HG02938 (cell line): ENCODE results near the gene ATRIP.
"Not testable (repeated sequence)": the region's sequence is repeated elsewhere in the genome, so short reads cannot be mapped to it uniquely, and the experiment has no call there.

Source experiments
- ATAC-seq: cut with Tn5 transposase; IDR thresholded peaks from one replicate; pipeline ENCODE4 v1.9.1; 2021; ENCODE audit warnings: mild to moderate bottlenecking, moderate library complexity; ENCODE audit not compliant: unreplicated experiment

The ATRIP gene

DNA sequence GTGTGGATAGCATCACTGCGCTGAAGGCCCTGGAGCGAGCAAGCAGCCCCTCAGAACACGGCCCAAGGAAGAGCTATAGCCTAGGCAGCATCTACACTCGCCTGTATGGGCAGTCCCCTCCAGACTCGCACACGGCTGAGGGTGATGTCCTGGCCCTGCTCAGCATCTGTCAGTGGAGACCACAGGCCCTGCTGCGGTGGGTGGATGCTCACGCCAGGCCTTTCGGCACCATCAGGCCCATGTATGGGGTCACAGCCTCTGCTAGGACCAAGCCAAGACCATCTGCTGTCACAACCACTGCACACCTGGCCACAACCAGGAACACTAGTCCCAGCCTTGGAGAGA lies 20.5 kb downstream of the ATRIP start:
- no peak for ATAC-seq

DNA sequence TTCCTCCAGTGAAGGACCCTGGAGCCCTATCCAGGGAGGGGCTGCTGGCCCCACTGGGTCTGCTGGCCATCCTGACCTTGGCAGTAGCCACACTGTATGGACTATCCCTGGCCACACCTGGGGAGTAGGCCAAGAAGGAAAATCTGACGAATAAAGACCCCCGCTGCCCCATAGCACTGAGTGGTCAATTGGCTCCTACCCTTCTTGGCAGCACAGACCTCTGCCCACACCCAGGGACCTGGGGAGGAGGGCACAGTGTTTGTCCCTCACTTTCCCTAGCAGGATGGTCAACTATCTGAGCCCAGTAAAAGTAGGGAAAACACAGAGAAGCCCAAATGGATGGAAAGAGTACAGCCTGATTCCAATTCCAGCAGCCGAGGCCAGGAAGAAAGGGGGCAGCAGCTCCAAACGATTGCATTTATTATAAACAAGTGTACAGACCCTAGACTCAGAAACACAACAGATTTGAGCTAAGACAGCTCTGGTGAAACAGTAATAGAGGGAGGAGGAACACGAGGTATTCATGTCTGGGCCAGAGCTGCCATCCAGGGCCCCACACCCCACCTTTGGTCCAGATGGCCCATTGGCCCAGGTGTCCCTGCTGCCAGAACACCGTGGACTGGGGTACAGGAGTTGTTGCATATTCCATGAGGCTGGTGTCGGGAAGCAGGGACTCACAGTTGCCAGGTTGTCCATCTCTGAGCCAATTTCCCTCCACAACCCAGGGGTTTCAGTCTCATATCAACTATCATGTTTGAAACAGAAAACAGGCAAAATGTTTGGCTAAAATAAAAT lies 21.1 kb downstream of the ATRIP start:
- ATAC-seq = no peak

DNA sequence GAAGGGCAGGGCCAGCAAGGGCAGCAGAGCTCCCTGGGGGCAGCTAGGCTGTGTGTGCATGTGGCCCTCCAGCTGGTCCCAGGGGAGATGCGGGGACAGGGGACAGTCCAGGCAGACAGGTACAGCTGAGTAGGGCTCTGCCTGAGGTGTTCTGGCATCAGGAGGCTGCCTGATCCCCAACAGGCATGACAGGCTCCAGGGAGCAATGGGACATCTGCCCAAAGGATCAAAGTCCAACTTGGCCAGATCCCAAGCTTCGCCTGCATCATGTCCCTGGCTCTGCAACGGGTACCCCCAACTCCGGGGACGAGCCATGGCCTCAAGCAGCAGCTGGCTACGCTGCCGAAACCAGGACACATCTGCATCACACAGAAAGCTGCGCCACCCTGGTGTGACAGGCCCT lies 21.8 kb downstream of the ATRIP start:
- ATAC-seq = no peak

DNA sequence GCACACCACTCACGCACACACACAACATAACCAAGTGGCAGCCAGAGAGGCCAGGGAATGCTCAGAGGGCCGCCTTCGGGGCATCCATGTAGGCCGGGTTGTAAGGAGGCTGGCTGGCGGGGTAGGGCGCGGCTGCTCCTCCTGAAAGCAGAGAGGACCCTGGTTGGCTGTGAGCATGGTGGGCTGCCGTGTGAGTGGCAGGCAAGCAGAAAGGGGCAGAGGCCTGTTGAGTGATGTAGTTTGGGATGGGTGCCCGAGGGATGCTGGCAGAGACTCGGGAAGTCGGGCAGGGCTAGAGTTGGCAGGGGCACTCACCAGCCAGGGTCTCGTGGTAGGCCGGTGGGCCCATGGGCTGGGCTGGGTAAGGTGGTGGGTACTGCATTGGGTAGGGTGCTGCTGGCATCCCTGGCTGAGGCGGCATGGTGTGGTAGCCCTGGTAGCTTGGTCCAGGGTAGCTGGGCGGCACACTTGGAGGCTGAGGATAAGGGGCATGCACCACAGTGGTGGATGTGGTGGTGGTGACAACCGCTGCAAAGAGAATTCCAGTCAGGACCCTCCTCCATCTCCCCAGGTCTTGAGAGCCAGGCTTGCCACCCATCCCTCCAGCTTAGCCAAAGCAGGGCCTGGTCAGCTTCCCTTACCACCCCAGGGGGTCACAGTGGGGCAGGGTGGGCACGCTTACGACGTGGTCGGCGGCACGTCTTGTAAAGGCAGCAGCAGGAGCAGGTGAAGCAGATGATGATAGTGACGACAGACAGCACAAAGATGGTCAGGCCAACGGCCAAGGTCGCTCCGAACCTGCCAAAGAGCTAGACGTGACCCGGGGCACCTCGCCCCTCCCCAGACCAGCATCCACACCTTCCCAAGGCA lies 22.7 kb downstream of the ATRIP start:
- ATAC-seq = no peak

DNA sequence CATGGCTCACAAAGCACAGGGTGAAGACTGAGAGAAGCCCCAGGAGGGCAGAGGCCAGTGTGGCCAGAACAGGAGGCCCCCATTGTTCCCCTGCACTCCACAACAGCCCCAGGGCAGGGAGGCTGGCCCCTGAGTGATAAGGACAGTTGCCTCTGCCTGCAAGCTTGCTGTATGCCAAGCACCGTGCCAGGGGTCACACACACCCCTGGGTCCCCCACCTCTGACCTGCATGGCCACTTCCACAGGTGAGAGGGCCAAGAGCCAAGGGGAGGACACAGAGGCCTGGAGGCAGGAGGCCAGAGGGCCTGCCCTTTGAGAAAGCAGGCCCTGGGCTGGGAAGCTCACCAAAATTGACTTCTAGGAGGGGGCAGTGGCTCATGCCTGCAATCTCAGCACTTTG lies 23.7 kb downstream of the ATRIP start:
- no peak for ATAC-seq

DNA sequence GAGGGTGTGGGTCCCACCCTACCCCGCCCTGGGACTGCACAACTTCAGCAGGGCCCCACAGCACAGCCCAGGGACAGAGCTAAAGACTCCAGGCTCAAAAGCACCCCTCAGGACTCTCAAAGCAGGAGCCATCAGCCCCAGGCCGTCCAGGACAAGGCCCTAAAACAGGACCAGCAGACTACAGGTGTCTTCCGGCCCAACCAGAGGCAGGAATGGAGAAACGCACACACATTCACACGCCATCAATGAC lies 26.1 kb downstream of the ATRIP start:
- no peak for ATAC-seq

DNA sequence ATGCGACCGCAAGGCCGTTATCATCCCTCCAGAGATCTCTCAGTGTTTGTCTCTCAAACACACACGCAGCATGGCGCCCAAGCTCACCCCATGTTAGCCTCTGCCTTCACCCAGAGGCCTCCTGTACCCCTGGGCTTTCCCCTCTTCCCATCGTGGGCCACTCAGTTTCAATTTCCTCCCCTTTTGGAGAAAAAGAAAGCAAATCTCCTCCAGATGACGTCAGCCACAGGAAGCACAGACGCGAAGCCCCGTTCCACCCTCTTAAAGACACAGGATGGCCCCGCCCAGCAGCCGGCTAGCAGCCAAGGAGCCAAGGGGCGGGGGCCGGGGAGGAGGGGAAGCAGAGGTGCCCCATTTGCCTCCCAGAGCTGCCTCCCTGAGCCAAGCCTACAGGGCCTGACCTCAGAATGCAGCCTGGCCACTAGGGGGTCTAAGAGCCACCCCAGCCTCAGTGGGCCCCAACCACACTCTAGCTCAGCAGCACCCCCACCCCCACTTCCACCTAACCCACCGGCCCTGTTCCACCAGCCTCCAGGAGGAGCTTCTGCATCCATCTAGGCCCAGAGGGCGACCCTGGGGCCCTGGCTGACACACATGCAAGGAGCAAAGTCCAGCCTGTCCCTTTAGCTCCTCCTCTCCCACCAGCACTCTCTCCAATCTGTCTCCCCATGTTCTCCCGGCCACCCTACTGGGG lies 26.5 kb downstream of the ATRIP start:
- ATAC-seq = peak; percentile 84

DNA sequence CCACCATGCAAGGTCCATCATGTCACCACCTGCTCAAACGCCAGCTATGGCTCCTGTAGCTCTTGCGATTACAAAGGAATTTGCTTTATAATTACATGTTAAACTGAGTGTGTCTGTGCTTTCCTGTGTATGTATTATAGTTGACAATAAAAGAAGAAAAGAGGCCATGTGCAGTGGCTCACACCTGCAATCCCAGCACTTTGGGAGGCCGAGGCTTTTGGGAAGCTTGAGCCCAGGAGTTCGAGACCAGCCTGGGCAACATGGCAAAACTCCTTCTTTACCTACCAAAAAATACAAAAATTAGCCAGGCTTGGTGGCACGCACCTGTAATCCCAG lies 27.0 kb downstream of the ATRIP start:
- ATAC-seq = no peak

DNA sequence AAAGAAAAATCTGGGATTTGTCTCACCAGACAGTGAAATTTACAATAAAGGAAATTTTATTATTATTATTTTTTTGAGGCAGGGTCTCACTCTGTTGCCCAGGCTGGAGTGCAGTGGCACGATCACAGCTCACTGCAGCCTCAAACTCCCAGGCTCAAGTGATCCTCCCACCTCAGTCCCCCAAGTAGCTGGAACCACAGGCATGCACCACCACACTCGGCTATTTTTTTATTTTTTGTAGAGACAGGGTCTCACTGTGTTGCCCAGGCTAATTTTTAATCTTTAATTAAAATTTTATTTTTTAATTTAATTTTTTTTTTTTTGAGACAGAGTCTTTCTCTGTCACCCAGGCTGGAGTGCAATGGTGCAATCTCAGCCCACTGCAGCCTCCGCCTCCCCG lies 27.5 kb downstream of the ATRIP start:
- not testable (repeated sequence) for ATAC-seq

DNA sequence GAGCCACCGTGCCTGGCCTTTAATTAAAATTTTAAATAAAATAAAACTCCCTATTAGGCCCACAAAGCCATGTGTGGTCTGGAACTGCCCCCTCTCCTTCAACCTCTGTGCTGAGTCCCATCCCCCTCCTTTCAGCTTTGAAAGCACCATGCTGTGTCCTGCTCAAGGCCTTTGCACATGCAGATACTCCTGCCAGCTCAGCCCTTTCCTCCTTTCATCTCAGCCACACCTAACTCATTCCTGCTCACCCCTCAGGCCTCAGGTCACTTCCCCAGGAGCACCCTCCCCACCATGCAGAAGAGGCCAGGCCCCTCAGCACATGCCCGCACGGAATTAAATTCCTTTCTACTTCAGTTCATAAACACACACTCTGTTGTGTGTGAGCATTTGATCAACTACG lies 28.1 kb downstream of the ATRIP start:
- ATAC-seq = no peak

DNA sequence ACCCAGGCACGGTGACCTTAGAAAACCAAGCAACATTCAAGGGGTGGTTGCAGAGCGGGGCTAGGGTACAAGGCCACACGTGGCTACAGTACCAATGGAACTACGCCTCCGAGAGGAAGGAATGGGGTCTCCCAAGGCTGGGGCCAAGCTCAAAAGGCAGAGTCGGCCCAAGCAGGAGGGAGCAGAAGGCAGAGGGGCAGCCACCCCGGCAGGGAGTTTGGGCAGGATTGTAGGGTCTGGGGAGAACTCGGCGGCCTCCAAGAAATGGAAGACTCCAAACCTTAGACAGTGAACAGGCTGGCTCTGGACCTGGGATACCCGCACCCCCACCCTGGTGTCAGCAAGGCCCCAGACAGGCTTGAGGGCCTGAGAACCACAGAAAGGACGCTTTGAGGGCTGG lies 28.7 kb downstream of the ATRIP start:
- ATAC-seq = no peak

DNA sequence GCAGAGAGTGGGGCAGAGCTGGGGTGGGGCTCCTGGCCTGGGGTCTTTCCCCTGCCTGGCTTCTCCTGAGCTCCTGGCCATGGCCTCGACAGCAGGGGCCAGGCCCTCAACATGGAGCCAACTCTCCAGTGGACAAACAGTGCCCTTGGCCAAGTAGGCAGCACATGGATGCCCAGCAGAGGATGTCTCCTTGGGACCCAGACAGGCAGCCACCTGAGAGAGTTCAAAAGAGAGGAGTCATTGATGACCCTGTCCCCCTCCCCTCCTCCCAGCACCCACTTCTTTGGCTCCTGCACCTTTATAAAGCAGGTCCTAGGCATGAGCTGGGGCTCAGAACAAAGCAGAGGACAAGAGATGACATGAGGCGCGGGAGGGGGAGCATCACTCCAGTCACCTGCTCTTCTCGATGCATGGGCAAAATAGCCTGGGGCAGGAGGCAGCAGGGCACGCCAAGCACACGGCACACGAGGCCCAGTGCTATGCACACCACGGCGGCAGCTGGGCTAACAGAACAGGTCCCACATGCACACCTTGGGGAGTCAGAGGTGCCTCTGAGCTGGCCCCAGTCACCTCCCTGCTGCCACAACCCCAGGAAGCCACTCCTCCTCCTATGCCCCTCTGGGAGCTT lies 30.0 kb downstream of the ATRIP start:
- ATAC-seq = no peak

DNA sequence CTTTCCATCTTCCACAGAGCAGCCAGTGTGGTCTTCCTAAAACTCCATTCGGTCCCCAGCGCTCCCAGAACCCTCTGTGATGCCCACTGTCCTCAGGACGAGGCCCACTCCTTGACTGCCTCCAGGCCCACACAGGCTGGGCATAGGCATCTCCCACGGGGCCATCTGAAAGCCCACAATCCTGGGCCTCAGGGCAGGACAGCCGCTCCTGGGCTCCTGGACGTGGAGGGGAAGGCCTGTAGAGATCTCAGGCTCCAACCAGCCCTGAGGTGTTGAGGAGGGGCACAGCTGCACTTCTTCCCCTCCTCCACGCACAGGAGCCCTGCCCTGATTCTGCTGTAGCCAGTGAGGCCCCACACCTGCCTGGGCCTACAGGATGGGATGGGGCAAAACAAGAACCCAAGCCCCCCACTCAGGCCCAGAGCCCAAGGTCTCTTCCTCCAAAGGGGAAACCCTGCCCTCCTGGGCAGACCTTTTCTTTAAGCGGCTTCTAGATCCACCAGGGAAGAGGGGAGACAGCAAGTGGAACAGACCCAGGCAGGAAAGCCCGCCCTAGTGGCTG lies 31.5 kb downstream of the ATRIP start:
- no peak for ATAC-seq

DNA sequence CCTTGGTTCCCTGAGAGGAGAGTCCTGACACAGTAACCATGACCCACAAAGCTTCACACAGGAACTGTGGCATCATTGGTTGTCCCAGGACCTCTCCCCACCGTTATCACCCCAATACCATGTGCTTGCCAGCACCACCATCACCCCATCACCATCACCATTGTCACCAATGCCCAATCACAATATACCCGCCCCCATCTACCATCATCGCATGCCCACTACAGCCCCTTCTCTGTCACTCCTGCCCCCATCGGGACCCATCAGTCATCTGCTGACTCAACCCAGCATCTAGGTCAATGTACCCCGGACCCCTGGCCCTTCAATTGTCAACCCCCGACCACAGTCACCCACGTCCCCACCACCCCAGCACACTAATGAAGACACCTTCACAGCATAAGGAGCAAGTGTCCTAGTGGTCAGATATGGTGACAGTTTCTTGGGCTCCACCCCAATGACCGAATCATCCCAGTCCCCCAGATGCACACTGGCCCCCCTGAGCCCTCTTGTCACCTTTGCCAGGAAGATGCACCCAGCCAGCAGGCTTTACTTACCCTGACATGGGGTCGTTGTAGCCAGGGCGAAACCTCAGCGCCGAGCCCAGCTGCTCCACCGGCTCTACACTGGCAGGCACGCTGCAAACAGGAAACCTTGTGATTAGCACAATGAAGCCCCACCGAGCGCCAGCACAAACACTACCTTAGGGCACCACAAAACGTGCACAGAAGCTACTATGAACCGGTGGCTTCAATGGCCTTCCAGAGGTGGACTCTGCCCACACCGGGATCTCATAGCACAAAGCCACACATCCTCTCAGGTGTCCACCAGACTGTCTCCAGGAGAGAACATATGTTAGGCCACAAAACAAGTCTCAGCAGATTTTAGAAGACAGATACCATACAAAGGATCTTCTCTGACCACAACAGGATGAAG lies 32.4 kb downstream of the ATRIP start:
- no peak for ATAC-seq

DNA sequence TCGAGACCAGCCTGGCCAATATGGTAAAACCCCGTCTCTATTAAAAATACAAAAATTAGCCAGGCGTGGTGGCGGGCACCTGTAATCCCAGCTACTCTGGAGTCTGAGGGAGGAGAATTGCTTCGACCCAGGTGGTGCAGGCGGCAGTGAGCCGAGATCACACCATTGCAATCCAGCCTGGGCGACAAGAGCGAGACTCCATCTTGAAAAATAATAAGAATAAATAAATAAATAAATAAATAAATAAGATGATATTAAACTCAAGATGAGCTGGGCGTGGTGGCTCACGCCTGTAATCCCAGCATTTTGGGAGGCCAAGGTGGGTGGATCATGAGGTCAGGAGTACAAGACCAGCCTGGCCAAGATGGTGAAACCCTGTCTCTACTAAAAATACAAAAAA lies 34.4 kb downstream of the ATRIP start:
- not testable (repeated sequence) for ATAC-seq

DNA sequence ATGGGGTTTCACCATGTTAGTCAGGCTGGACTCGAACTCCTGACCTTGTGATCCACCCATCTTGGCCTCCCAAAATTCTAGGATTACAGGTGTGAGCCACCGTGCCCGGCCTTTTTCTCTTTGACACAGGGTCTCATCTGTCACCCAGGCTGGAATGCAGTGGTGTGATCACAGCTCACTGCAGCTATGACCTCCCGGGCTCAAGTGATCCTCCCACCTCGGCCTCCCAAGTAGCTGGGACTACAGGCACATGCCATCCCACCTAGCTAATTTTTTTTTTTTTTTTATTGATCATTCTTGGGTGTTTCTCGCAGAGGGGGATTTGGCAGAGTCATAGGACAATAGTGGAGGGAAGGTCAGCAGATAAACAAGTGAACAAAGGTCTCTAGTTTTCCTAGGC lies 36.3 kb downstream of the ATRIP start:
- not testable (repeated sequence) for ATAC-seq

DNA sequence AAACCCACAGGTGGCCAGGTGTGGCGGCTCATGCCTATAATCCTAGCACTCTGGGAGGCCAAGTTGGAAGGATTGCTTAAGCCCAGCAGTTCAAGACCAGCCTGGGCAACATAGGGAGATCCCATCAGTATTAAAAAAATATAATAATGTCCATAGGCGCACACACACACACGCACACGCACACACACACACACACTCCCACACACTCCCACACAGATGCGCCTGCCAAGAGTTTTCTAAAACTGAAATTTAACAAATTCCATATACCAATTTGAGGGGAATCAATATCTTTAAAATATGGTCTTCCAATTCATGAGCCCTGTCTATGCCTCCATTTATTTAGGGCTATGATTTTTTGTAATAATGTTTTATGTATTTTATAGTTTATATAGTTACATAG lies 40.4 kb downstream of the ATRIP start:
- ATAC-seq = no peak

DNA sequence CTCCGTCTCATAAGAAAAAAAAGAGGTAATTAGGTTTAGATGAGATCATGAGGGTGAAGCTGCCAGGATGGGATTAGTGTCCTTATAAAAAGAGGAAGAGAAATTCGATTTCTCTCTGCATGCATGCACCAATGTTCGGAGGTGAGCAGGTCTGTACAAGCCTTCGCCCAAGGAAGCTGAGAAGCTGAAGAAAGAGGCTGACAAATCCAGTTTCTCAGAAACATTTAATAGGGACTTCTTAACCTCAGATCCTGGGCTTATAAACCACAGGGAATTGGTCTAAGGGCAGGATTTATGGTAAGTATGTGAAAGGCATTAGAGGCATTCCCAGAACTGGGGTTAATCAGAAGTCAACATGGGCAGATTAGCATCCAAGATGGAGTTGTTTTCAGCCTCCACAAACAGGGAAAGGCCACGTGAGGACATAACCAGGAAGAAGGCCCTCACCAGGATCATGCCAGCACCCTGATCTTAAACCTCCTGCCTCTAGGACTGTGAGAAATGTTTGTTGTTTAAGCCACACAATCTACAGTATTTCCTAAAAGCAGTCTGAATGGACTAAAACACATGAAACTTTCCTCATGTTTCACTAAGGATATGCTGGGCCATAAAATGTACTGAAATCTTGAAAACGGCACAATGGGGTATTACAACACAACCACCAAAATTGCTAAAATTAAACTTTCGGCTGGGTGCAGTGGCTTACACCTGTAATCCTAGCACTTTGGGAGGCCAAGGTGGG lies 46.1 kb downstream of the ATRIP start:
- no peak for ATAC-seq

DNA sequence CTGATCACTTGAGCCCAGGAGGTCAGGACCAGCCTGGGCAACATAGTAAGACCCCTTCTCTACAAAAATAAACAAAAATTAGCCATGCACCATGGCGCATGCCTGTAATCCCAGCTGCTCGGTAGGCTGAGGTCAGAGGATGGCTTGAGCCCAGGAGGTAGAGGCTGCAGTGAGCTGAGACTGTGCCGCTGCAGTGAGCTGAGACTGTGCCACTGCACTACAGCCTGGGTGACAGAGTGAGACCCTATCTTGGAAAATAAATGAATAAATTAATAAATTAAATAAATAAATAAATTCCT lies 46.6 kb downstream of the ATRIP start:
- no peak for ATAC-seq

DNA sequence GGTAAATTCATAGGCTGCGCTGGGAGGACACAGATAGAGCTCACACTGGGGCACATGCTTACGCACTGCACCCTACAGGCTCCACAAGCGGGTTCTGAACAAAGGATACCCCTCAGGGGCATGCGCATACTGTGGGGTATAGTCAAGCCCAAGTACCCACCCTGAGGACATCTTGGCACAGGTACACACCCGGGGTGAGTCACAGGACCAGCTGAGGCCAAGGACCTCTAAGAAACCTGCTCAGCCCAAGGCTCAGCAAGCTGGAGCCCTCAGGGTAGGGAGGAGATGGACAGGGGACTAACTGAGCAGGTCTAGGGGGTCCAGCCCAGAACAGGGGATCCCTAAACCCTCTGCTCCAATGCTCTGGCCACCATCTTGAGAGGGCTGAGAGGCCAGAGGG lies 54.1 kb downstream of the ATRIP start:
- ATAC-seq = no peak
